SK-N-SH treated with all-trans-retinoic acid at 6 μM for 48 hours (cell line): ENCODE measurements around the gene RPL7A.

Source experiments
- PATZ1 ChIP-seq: fragments of 250-450 bp; sonication (Bioruptor Pico); IDR thresholded peaks from 2 replicates; pipeline ENCODE4 v1.8.0; 2020; ENCODE audit warnings: mild to moderate bottlenecking, moderate library complexity, borderline replicate concordance
- TF ChIP-seq, protein P1 (sequence below): fragments of 250-450 bp; sonication (Bioruptor Pico); IDR thresholded peaks from 2 replicates; pipeline ENCODE4 v1.5.1; 2020; ENCODE audit warnings: low read depth, mild to moderate bottlenecking, moderate library complexity

DNA sequence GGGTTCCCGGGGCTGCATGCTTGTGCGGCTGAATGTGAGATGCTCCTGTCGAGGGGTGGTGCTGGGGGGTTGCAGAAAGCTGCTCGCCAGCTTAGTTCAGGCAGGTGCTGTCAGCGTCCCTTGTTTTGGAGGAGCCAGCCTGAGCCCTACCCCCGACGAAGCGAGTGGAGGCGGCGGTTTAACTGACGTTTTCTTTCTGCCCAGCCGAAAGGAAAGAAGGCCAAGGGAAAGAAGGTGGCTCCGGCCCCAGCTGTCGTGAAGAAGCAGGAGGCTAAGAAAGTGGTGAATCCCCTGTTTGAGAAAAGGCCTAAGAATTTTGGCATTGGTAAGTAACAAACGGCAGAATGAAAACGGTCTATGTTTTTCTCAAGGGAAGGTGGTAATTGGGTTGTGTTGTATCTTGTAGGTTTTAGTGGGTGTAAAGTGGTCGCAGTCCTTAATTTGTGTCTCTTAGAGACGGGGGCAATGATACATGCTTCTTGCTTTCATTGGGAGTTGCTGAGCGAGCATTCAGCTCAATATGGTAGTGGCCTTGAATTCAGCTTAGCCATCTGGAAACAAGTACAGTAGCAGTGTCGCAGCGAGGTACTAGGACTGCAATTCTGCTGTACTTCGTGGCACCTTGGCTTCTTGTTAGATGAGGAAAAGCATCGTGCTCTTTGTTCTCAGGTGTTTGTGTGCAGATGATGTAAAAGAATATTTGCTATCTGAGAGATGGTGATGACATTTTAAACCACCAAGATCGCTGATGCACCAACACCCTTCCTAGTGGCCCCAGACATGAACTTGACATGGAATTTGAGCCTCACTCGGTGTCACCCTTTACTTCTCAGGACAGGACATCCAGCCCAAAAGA, 928 bp downstream of the RPL7A start:
- no peak for TF ChIP-seq PATZ1 (CRISPR knock-in tag)
- TF ChIP-seq, protein P1, sequence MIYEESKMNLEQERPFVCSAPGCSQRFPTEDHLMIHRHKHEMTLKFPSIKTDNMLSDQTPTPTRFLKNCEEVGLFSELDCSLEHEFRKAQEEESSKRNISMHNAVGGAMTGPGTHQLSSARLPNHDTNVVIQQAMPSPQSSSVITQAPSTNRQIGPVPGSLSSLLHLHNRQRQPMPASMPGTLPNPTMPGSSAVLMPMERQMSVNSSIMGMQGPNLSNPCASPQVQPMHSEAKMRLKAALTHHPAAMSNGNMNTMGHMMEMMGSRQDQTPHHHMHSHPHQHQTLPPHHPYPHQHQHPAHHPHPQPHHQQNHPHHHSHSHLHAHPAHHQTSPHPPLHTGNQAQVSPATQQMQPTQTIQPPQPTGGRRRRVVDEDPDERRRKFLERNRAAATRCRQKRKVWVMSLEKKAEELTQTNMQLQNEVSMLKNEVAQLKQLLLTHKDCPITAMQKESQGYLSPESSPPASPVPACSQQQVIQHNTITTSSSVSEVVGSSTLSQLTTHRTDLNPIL (CRISPR knock-in tag): no peak
